Measurements from ENCODE around the gene IQCE. TPM values are rescaled to one million over a fixed set of nuclear protein-coding genes. Genes with fewer than 3 reads are reported as not detected.

The IQCE gene
- total RNA-seq, 1 experiment from 2014 or later, result 4.0 TPM

- H3K27me3 ChIP-seq (ENCODE audit: control insufficient read depth, insufficient read depth, low read length), result no peaks in the 10 kb centered on the region
- DNase-seq, result peak; percentile 94
- no peak overlapping the region for H3K4me3 ChIP-seq (ENCODE audit: insufficient read depth, low read depth, low read length)
- no peaks in the 10 kb centered on the region for H3K36me3 ChIP-seq (replicated peaks; ENCODE audit: control insufficient read depth, insufficient read depth, low read length)
Observed at GRCh38 chr7:2641406-2642393, 82.9 kb downstream of the IQCE start.

- no peak for DNase-seq
- peaks cover 9% of the 10 kb centered on the region for H3K36me3 ChIP-seq (replicated peaks; ENCODE audit: control insufficient read depth, insufficient read depth, low read length)
- no peaks in the 10 kb centered on the region for H3K27me3 ChIP-seq (ENCODE audit: control insufficient read depth, insufficient read depth, low read length)
Observed at GRCh38 chr7:2643386-2644219, 84.8 kb downstream of the IQCE start.

GRCh38 chr7:2644220-2644561, 85.4 kb downstream of the IQCE start:
- no peak for DNase-seq

More at GRCh38 chr7:2643386-2644219, 84.8 kb downstream of the IQCE start:
- no peak overlapping the region for H3K4me3 ChIP-seq (ENCODE audit: insufficient read depth, low read depth, low read length)

GRCh38 chr7:2644562-2645273, 85.9 kb downstream of the IQCE start:
- Histone ChIP-seq H3K4me3 (ENCODE audit: insufficient read depth, low read depth, low read length) (no peak overlapping the region), H3K27me3 (ENCODE audit: control insufficient read depth, insufficient read depth, low read length) (no peaks in the 10 kb centered on the region), H3K36me3 (replicated peaks; ENCODE audit: control insufficient read depth, insufficient read depth, low read length) (peaks cover 11% of the 10 kb centered on the region)
- no peak for DNase-seq

More at GRCh38 chr7:2644220-2644561, 85.4 kb downstream of the IQCE start:
- Histone ChIP-seq H3K27me3 (ENCODE audit: control insufficient read depth, insufficient read depth, low read length) (no peaks in the 10 kb centered on the region), H3K36me3 (replicated peaks; ENCODE audit: control insufficient read depth, insufficient read depth, low read length) (peaks cover 9% of the 10 kb centered on the region), H3K4me3 (ENCODE audit: insufficient read depth, low read depth, low read length) (no peak overlapping the region)

GRCh38 chr7:2645274-2645868, 86.6 kb downstream of the IQCE start:
- Histone ChIP-seq H3K27me3 (ENCODE audit: control insufficient read depth, insufficient read depth, low read length) (no peaks in the 10 kb centered on the region), H3K36me3 (replicated peaks; ENCODE audit: control insufficient read depth, insufficient read depth, low read length) (peaks cover 15% of the 10 kb centered on the region), H3K4me3 (ENCODE audit: insufficient read depth, low read depth, low read length) (no peak overlapping the region)
- no peak for DNase-seq

- H3K36me3 ChIP-seq (replicated peaks; ENCODE audit: control insufficient read depth, insufficient read depth, low read length), result peaks cover 17% of the 10 kb centered on the region
- DNase-seq, result no peak
- no peak overlapping the region; the same call in 1 of the 2 replicates for H3K4me3 ChIP-seq (ENCODE audit: insufficient read depth, low read depth, low read length)
- H3K27me3 ChIP-seq (ENCODE audit: control insufficient read depth, insufficient read depth, low read length), result no peaks in the 10 kb centered on the region
Observed at GRCh38 chr7:2646336-2646679, 87.5 kb downstream of the IQCE start.

GRCh38 chr7:2646680-2647571, 88.1 kb downstream of the IQCE start:
- peak; percentile 99 for DNase-seq
- no peaks in the 10 kb centered on the region for H3K27me3 ChIP-seq (ENCODE audit: control insufficient read depth, insufficient read depth, low read length)
- H3K36me3 ChIP-seq (replicated peaks; ENCODE audit: control insufficient read depth, insufficient read depth, low read length), result peaks cover 20% of the 10 kb centered on the region
- peak overlapping the region; percentile 21; the same call in 1 of the 2 replicates for H3K4me3 ChIP-seq (ENCODE audit: insufficient read depth, low read depth, low read length)

GRCh38 chr7:2647594-2648172, 88.9 kb downstream of the IQCE start:
- Histone ChIP-seq H3K27me3 (ENCODE audit: control insufficient read depth, insufficient read depth, low read length) (no peaks in the 10 kb centered on the region), H3K4me3 (ENCODE audit: insufficient read depth, low read depth, low read length) (no peak overlapping the region), H3K36me3 (replicated peaks; ENCODE audit: control insufficient read depth, insufficient read depth, low read length) (peaks cover 21% of the 10 kb centered on the region)
- DNase-seq, result no peak

GRCh38 chr7:2649139-2649838, 90.5 kb downstream of the IQCE start:
- H3K27me3 ChIP-seq (ENCODE audit: control insufficient read depth, insufficient read depth, low read length), result no peaks in the 10 kb centered on the region
- H3K4me3 ChIP-seq (ENCODE audit: insufficient read depth, low read depth, low read length), result no peak overlapping the region
- H3K36me3 ChIP-seq (replicated peaks; ENCODE audit: control insufficient read depth, insufficient read depth, low read length), result peaks cover 21% of the 10 kb centered on the region
- no peak for DNase-seq

- no peak overlapping the region for H3K4me3 ChIP-seq (ENCODE audit: insufficient read depth, low read depth, low read length)
- no peaks in the 10 kb centered on the region for H3K27me3 ChIP-seq (ENCODE audit: control insufficient read depth, insufficient read depth, low read length)
- H3K36me3 ChIP-seq (replicated peaks; ENCODE audit: control insufficient read depth, insufficient read depth, low read length), result peaks cover 22% of the 10 kb centered on the region
- DNase-seq, result no peak
Observed at GRCh38 chr7:2649991-2650390, 91.2 kb downstream of the IQCE start.

- no peak for DNase-seq
- H3K4me3 ChIP-seq (ENCODE audit: insufficient read depth, low read depth, low read length), result no peak overlapping the region
- H3K36me3 ChIP-seq (replicated peaks; ENCODE audit: control insufficient read depth, insufficient read depth, low read length), result peaks cover 24% of the 10 kb centered on the region
- no peaks in the 10 kb centered on the region for H3K27me3 ChIP-seq (ENCODE audit: control insufficient read depth, insufficient read depth, low read length)
Observed at GRCh38 chr7:2650451-2650850, 91.7 kb downstream of the IQCE start.

GRCh38 chr7:2651336-2651735, 92.6 kb downstream of the IQCE start:
- DNase-seq, result peak; percentile 80
- Histone ChIP-seq H3K36me3 (replicated peaks; ENCODE audit: control insufficient read depth, insufficient read depth, low read length) (peaks cover 30% of the 10 kb centered on the region), H3K27me3 (ENCODE audit: control insufficient read depth, insufficient read depth, low read length) (no peaks in the 10 kb centered on the region), H3K4me3 (ENCODE audit: insufficient read depth, low read depth, low read length) (no peak overlapping the region)

Measured in H7 (cell line).